Heart left ventricle (tissue), 13 donors: ENCODE results near the gene PBX1.

Experiments used
- POLR2A ChIP-seq, 2 donors: fragments of 450-650 bp; IDR thresholded peaks; one replicate each; pipeline ENCODE4 v1.6.1; 2017; ENCODE audit warnings: antibody characterized with exemption in 2 of 2, mild to moderate bottlenecking in 2 of 2, moderate library complexity in 2 of 2
- TF ChIP-seq, protein P1 (sequence below), 12 donors: fragments of 200-600 bp; sonication (generic) in 4 of 12; IDR thresholded peaks; one replicate each; pipeline versions ENCODE4 v1.5.0 to v1.8.0; 2018 to 2022; ENCODE audit warnings: antibody characterized with exemption in 12 of 12, mild to moderate bottlenecking in 5 of 12
- donor health status: ischemic (EF 13 %, LVEDD 7.1; RV severe dilation, severe dysfunction).
- donor health status: DM: no; HTN: yes; CAD: no.
- donor health status: DM: no; HTN: no; CAD: no.
- donor health status: ischemic (EF 25% LVEDD 6.9; RV normal size, moderate dysfunction).
- donor health status: ischemic (EF 25% LVEDD 5.7; RV mildly dilated, moderate dysfunction).
- donor health status: ischemic (EF 35%, LVEDD 5.7; RV mildly dilated, moderate dysfunction).
- donor health status: nonischemic (EF 11% LVEDD 7.7; RV severe dilation, severe dysfunction).
- donor health status: DM: yes; HTN: yes; CAD: no.
- donor health status: PGD.
- donor health status: ischemic (EF 29% LVEDD 5.4; RV normal size, mild dysfunction).
- donor health status: nonischemic (EF 23%, LVEDD 6.1; RV moderate dilation, normal function).

DNA sequence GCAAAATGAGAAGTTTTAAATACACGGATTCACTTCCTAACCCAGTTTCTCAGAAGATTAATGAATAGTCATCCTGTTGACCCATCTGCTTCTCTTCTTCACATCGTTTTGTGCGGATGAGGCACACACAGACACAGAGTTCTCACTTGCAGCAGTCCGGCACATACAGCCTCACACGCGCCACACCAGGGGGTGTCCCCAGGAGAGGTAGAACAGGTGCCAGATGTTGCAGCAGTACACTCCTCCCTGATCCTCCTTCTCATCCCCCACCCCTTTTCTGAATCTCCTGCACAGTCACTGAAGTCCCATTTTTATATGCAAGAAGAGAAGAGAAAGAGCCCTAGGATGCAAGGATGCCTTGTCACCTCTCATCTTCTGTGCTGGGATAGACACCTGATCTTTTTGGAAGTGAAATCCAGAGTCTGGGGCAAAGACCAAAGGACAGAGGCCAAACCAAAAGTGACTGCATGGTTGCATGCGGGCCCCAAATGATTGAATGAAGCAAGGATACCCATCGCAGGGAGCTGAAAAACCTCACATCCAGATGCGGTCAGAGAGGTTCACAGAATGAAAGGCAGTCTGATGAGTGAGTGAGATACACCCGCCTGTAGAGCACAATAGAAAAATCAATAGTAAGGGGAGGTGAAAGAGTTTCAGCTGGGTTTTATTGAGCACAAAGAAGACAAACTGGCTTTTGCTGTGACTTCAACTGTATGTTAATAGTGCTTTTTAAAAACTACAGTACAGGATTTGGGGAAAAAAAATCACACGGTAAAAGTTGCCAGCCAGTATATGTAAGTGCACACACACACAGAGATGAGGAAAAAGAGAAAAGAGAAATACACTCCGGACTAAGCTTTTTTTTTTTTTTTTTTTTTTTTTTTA, 28.9 kb downstream of the PBX1 start:
- TF ChIP-seq, protein P1, sequence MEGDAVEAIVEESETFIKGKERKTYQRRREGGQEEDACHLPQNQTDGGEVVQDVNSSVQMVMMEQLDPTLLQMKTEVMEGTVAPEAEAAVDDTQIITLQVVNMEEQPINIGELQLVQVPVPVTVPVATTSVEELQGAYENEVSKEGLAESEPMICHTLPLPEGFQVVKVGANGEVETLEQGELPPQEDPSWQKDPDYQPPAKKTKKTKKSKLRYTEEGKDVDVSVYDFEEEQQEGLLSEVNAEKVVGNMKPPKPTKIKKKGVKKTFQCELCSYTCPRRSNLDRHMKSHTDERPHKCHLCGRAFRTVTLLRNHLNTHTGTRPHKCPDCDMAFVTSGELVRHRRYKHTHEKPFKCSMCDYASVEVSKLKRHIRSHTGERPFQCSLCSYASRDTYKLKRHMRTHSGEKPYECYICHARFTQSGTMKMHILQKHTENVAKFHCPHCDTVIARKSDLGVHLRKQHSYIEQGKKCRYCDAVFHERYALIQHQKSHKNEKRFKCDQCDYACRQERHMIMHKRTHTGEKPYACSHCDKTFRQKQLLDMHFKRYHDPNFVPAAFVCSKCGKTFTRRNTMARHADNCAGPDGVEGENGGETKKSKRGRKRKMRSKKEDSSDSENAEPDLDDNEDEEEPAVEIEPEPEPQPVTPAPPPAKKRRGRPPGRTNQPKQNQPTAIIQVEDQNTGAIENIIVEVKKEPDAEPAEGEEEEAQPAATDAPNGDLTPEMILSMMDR (IDR thresholded peaks at IDR 0.05) = no peak
- no peak for TF ChIP-seq POLR2A (IDR thresholded peaks at IDR 0.05)
